ENCODE measurements around the gene NEAT1. TPM values are rescaled to one million over a fixed set of nuclear protein-coding genes. Genes with fewer than 3 reads are reported as not detected.

NEAT1 gene
- total RNA-seq, 1 donor from 2014 or later, result 411 TPM

Other genes starting within 250 kb of the NEAT1 start
- 87.1 and 96.5 TPM in 2 replicates for gene CAPN1, start 240.9 kb upstream of the NEAT1 start, total RNA-seq
- gene POLA2, start 160.8 kb upstream of the NEAT1 start, total RNA-seq, result 77.4 and 82.8 TPM in 2 replicates
- gene CDC42EP2, start 107.9 kb upstream of the NEAT1 start, total RNA-seq, result 3.0 and 3.4 TPM in 2 replicates
- gene DPF2, start 88.9 kb upstream of the NEAT1 start, total RNA-seq, result 76.6 and 81.0 TPM in 2 replicates
- 1.2 and 1.6 TPM in 2 replicates for gene TIGD3, start 68.0 kb upstream of the NEAT1 start, total RNA-seq
- gene SLC25A45, start 40.2 kb upstream of the NEAT1 start, total RNA-seq, result 15.5 and 16.8 TPM in 2 replicates
- 46.7 and 46.8 TPM in 2 replicates for gene FRMD8, start 36.2 kb upstream of the NEAT1 start, total RNA-seq
- gene MALAT1, start 76.2 kb downstream of the NEAT1 start, total RNA-seq, result 5,198 and 5,435 TPM in 2 replicates
- 94.2 and 95.8 TPM in 2 replicates for gene SCYL1, start 102.3 kb downstream of the NEAT1 start, total RNA-seq
- gene LTBP3, start 135.6 kb downstream of the NEAT1 start, total RNA-seq, result 94.9 and 96.9 TPM in 2 replicates
- 83.3 and 83.4 TPM in 2 replicates for gene ZNRD2, start 147.7 kb downstream of the NEAT1 start, total RNA-seq
- 39.1 and 42.4 TPM in 2 replicates for gene FAM89B, start 149.7 kb downstream of the NEAT1 start, total RNA-seq
- gene EHBP1L1, start 153.3 kb downstream of the NEAT1 start, total RNA-seq, result 167 and 173 TPM in 2 replicates
- 0.69 and 1.3 TPM in 2 replicates for gene KCNK7, start 173.0 kb downstream of the NEAT1 start, total RNA-seq
- 89.1 and 90.7 TPM in 2 replicates for gene MAP3K11, start 191.4 kb downstream of the NEAT1 start, total RNA-seq
- gene PCNX3, start 193.0 kb downstream of the NEAT1 start, total RNA-seq, result 52.0 and 55.1 TPM in 2 replicates
- gene SIPA1, start 215.3 kb downstream of the NEAT1 start, total RNA-seq, result 118 and 125 TPM in 2 replicates
- gene RELA, start 240.1 kb downstream of the NEAT1 start, total RNA-seq, result 95.7 and 98.2 TPM in 2 replicates

All from activated CD4-positive, alpha-beta T cell treated with anti-CD3 and anti-CD28 coated beads, Interleukin-2, amount 10 ng/mL, durations not matched to agents 24 days and 14 days (primary cell).